IMR-90 (cell line): ENCODE results near the gene ANKUB1. TPM values are rescaled to one million over a fixed set of nuclear protein-coding genes. Genes with fewer than 3 reads are reported as not detected.

ENCODE experiments used
- ATAC-seq: fragments of 200-7000 bp; cut with Tn5 transposase; 2 replicates; pipeline ENCODE4 v1.9.1; 2020; ENCODE audit warnings: low read depth, mild to moderate bottlenecking, moderate library complexity
- BruUV-seq: library from RNA; stranded (reverse); fragments of 400-500 nt; replicated peaks from 2 replicates; lab custom pipeline; 2021; lab: Mats Ljungman, UMichigan
- CTCF ChIA-PET: fragments of 300-600 bp; formaldehyde crosslinking; extraction: SDS; loops from one replicate; lab custom pipeline; 2021; ENCODE audit warnings: antibody characterized with exemption; lab: Yijun Ruan, JAX
- POLR2A ChIA-PET: fragments of 300-600 bp; sonication (Branson Sonifier 250); formaldehyde crosslinking; loops from one replicate; lab custom pipeline; 2022; ENCODE audit warnings: antibody characterized with exemption; ENCODE audit not compliant: unreplicated experiment; lab: Charles Lee
- DNase-seq: peaks from one replicate; pipeline ENCODE4 v3.0.0; 2013
- H2AFZ ChIP-seq: replicated peaks from 2 replicates; pipeline ENCODE3; 2013; ENCODE audit warnings: low read length, mild to moderate bottlenecking; ENCODE audit not compliant: poor library complexity
- H2AK5ac ChIP-seq: 2 replicates; pipeline ENCODE4 v1.6.1; 2013; ENCODE audit warnings: low read depth, low read length, inconsistent platforms
- H2AK9ac ChIP-seq: replicated peaks from 2 replicates; pipeline ENCODE3; 2013; ENCODE audit warnings: mild to moderate bottlenecking, low read depth, low read length, moderate library complexity; ENCODE audit not compliant: poor library complexity
- H2BK120ac ChIP-seq: 2 replicates; pipeline ENCODE4 v1.6.1; 2013; ENCODE audit warnings: low read depth, low read length, inconsistent platforms
- H2BK15ac ChIP-seq: 3 replicates; pipeline ENCODE4 v1.6.1; 2013; ENCODE audit warnings: low read depth, low read length, inconsistent platforms
- H2BK20ac ChIP-seq: 2 replicates; pipeline ENCODE4 v1.6.1; 2013; ENCODE audit warnings: low read depth, mild to moderate bottlenecking, inconsistent platforms, low read length, moderate library complexity
- H2BK5ac ChIP-seq: 2 replicates; pipeline ENCODE4 v1.6.1; 2013; ENCODE audit warnings: mild to moderate bottlenecking, low read depth, low read length, inconsistent platforms; ENCODE audit not compliant: poor library complexity, severe bottlenecking
- H3K14ac ChIP-seq: replicated peaks from 2 replicates; pipeline ENCODE4 v1.6.1; 2013; ENCODE audit warnings: low read depth, low read length, inconsistent platforms
- H3K18ac ChIP-seq: 2 replicates; pipeline ENCODE4 v1.6.1; 2013; ENCODE audit warnings: low read depth, low read length, control low read depth
- H3K23ac ChIP-seq: 2 replicates; pipeline ENCODE4 v1.6.1; 2013; ENCODE audit warnings: low read depth, low read length, inconsistent platforms
- H3K27ac ChIP-seq: 2 replicates; pipeline ENCODE4 v1.5.1; 2013; ENCODE audit warnings: mild to moderate bottlenecking, control low read depth, low read length; ENCODE audit not compliant: insufficient read depth
- H3K27me3 ChIP-seq: 2 replicates; pipeline ENCODE4 v1.6.1; 2013; ENCODE audit warnings: low read length; ENCODE audit not compliant: control insufficient read depth, insufficient read depth
- H3K36me3 ChIP-seq: 2 replicates; pipeline ENCODE4 v1.6.1; 2013; ENCODE audit warnings: low read length, mixed read lengths; ENCODE audit not compliant: control insufficient read depth, insufficient read depth
- H3K4ac ChIP-seq: 2 replicates; pipeline ENCODE4 v1.6.1; 2013; ENCODE audit warnings: low read depth, low read length, inconsistent platforms
- H3K4me1 ChIP-seq: 2 replicates; pipeline ENCODE4 v1.6.1; 2013; ENCODE audit warnings: low read length, mixed read lengths; ENCODE audit not compliant: control insufficient read depth, insufficient read depth
- H3K4me2 ChIP-seq: 2 replicates; pipeline ENCODE4 v1.6.1; 2013; ENCODE audit warnings: low read depth, mild to moderate bottlenecking, control low read depth, low read length, moderate library complexity
- H3K4me3 ChIP-seq: 2 replicates; pipeline ENCODE4 v1.5.1; 2013; ENCODE audit warnings: low read depth, mild to moderate bottlenecking, control low read depth, low read length, moderate library complexity; ENCODE audit not compliant: insufficient read depth
- H3K56ac ChIP-seq: 2 replicates; pipeline ENCODE4 v1.6.1; 2013; ENCODE audit warnings: low read length, inconsistent platforms; ENCODE audit not compliant: insufficient read depth; ENCODE audit errors: extremely low read depth
- H3K79me1 ChIP-seq, 2 experiments: 2 replicates each; pipeline ENCODE4 v1.6.1; 2013; ENCODE audit warnings: low read length in 2 of 2, inconsistent platforms in 1 of 2, low read depth in 1 of 2
- H3K9ac ChIP-seq: 2 replicates; pipeline ENCODE4 v1.6.1; 2013; ENCODE audit warnings: low read depth, low read length, control low read depth
- H3K9me1 ChIP-seq: 2 replicates; pipeline ENCODE4 v1.6.1; 2013; ENCODE audit warnings: low read length, inconsistent platforms; ENCODE audit not compliant: insufficient read depth
- H3K9me3 ChIP-seq: 2 replicates; pipeline ENCODE4 v1.6.1; 2013; ENCODE audit warnings: low read length; ENCODE audit not compliant: control insufficient read depth, insufficient read depth
- H4K20me1 ChIP-seq: 2 replicates; pipeline ENCODE4 v1.6.1; 2013; ENCODE audit warnings: low read length, inconsistent platforms; ENCODE audit not compliant: insufficient read depth
- H4K5ac ChIP-seq: 2 replicates; pipeline ENCODE4 v1.6.1; 2013; ENCODE audit warnings: mild to moderate bottlenecking, low read depth, low read length, control low read depth
- H4K8ac ChIP-seq, 2 experiments: 2 replicates each; pipeline ENCODE4 v1.6.1; 2013; ENCODE audit warnings: low read depth in 2 of 2, low read length in 2 of 2, control low read depth in 1 of 2, inconsistent platforms in 1 of 2
- H4K91ac ChIP-seq: 2 replicates; pipeline ENCODE4 v1.6.1; 2013; ENCODE audit warnings: low read depth, low read length, inconsistent platforms; ENCODE audit not compliant: insufficient read depth
- BHLHE40 ChIP-seq: fragments of 150-350 bp; IDR thresholded peaks from 2 replicates; pipeline ENCODE4 v1.6.1; 2016; ENCODE audit warnings: mild to moderate bottlenecking, low read depth, low read length
- CEBPB ChIP-seq: IDR thresholded peaks from 2 replicates; pipeline ENCODE4 v1.6.1; 2012; ENCODE audit warnings: low read depth, low read length, improper control_type of control experiment
- CHD1 ChIP-seq: IDR thresholded peaks from 2 replicates; pipeline ENCODE4 v1.6.1; 2012; ENCODE audit warnings: low read depth, low read length, improper control_type of control experiment
- MAFK ChIP-seq: IDR thresholded peaks from 2 replicates; pipeline ENCODE4 v1.6.1; 2012; ENCODE audit warnings: low read depth, low read length, improper control_type of control experiment
- MAZ ChIP-seq: IDR thresholded peaks from 2 replicates; pipeline ENCODE4 v1.6.1; 2012; ENCODE audit warnings: low read depth, mild to moderate bottlenecking, low read length, improper control_type of control experiment, moderate library complexity, borderline replicate concordance
- POLR2A ChIP-seq: IDR thresholded peaks from 2 replicates; pipeline ENCODE4 v1.6.1; 2012; ENCODE audit warnings: mild to moderate bottlenecking, low read depth, low read length
- RAD21 ChIP-seq: IDR thresholded peaks from 2 replicates; pipeline ENCODE4 v1.6.1; 2012; ENCODE audit warnings: low read length, improper control_type of control experiment
- RCOR1 ChIP-seq: IDR thresholded peaks from 2 replicates; pipeline ENCODE4 v1.6.1; 2012; ENCODE audit warnings: mild to moderate bottlenecking, low read length, improper control_type of control experiment; ENCODE audit not compliant: insufficient replicate concordance
- RFX5 ChIP-seq: IDR thresholded peaks from 2 replicates; pipeline ENCODE4 v1.8.0; 2012; ENCODE audit warnings: low read depth, mild to moderate bottlenecking, low read length, moderate library complexity
- SMC3 ChIP-seq: fragments of 150-350 bp; IDR thresholded peaks from 2 replicates; pipeline ENCODE4 v1.6.1; 2016; ENCODE audit warnings: low read depth, mild to moderate bottlenecking, antibody characterized with exemption, low read length, moderate library complexity
- WGBS, 2 experiments: methylation state at CpG; one replicate each; pipeline versions ENCODE4 v1.1.5 to v1.1.7; 2013; ENCODE audit warnings: missing lambda C conversion rate in 2 of 2; ENCODE audit not compliant: insufficient read length in 1 of 2; ENCODE audit errors: extremely low coverage in 2 of 2; 5-methylcytosine and 5-hydroxymethylcytosine counted together
- dilution Hi-C: fragments of 300-500 bp; cut with HindIII; formaldehyde crosslinking; loops from one replicate; pipeline ENCODE4 v1.14.3; 2018; ENCODE audit warnings: low sequenced_read_pairs; ENCODE audit not compliant: unreplicated experiment
- in situ Hi-C: fragments of 300-500 bp; cut with MboI; formaldehyde crosslinking; loops from 3 replicates; pipeline ENCODE4 v1.14.3; 2019; ENCODE audit warnings: low sequenced_read_pairs, inconsistent platforms, mixed read lengths
- intact Hi-C: fragments of 100-400 bp; cut with micrococcal nuclease; formaldehyde crosslinking; loops from 2 replicates; pipeline ENCODE4 v1.10.0; 2022
- polyA plus RNA-seq, 3 experiments: library from polyadenylated mRNA; depleted of rRNA; stranded (reverse); fragments of >200 nt; gene quantifications; 2 replicates each; pipeline ENCODE4 v1.2.3, GENCODE V29; 2012; ENCODE audit warnings: low replicate concordance in 1 of 3
- total RNA-seq: library from RNA; depleted of rRNA; stranded (reverse); fragments of >200 nt; gene quantifications from 2 replicates; pipeline ENCODE4 v1.2.3, GENCODE V29; 2012
- TF ChIP-seq, protein P1 (sequence below): conservative IDR thresholded peaks from 2 replicates; pipeline ENCODE4 v1.5.1; 2012; ENCODE audit warnings: mild to moderate bottlenecking, low read depth, low read length, improper control_type of control experiment
- TF ChIP-seq, protein P2 (sequence below): fragments of 150-350 bp; IDR thresholded peaks from 2 replicates; pipeline ENCODE4 v1.6.1; 2017; ENCODE audit warnings: mild to moderate bottlenecking, antibody characterized with exemption, low read length, low read depth

Gene ANKUB1
- total and polyA plus RNA-seq, 2 of the 4 experiments (the other 2 are of a cell fraction) = not detected

DNA sequence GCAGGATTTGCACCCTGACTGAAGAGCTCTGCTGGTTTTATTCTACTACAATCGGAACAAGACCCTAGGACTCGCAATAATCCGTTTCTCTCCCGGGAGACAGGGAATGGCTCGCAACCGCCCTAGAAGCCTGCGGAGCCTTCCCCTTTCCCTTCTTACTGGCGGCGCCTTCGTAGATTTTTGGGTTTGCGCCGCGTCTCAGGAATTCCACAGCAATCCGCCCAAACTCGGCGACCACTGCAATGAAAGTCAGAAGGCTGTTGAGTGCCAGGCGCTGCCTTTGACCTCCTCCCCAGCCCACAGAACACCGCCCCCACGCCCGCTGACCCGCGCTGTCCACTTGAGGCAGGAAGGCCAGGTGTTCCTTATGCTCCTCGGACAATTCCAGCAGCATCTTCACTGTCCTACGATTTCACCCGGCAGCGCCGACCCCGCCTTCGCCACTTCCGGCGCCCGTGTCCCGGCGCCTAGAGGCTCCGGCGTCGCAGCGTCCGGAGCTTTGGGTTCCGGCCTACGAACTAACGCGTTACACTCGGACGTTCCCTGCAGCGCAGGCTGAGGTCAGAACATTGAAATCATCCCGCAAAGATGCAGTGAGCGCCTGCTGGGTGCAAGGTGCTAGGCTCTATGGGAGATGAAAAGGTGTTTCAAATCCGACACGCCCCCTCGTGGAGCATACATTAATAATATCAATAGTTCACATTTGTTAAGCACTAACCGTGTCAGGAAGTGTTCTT, 40.1 kb downstream of the ANKUB1 start, which contains the start of gene COMMD2 (continued):
- peak; percentile 51 for TF ChIP-seq RCOR1
- no peak for TF ChIP-seq CHD1
- TF ChIP-seq SMC3 = peak; percentile 30; the same call in 1 of the 2 replicates

DNA sequence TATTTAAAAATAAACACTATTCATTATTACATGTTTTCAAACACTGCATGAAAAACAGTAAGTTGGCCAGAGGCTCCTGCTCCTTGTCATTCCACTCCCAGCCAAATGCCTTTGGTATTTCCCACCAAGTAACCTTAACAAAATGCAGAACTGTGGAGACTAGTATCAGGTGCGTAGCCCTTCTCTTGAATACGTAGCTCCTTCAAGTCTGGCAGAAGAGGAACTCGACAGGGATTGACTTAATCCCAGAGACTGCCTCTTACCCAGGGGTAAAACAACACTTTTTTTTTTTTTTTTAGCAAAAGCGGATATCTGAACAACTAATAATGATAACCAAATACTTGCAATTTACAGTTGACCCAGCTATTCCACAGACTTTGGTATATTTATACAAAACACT, 40.8 kb downstream of the ANKUB1 start:
- no peak overlapping the region for H2BK120ac ChIP-seq
- no peak overlapping the region for H3K4ac ChIP-seq
- H2AFZ ChIP-seq = no peak overlapping the region
- H3K18ac ChIP-seq = no peak overlapping the region
- in situ Hi-C loops (no loop called here), dilution Hi-C loops (no loop called here), intact Hi-C loops (no loop called here)
- no peak overlapping the region for H2BK15ac ChIP-seq
- H2AK9ac ChIP-seq = no peak overlapping the region
- no peak overlapping the region for H2BK20ac ChIP-seq
- peak overlapping the region; percentile 98 for H3K4me2 ChIP-seq
- ChIA-PET CTCF (interaction anchor here (0.6 to 2.8 kb wide), 5 partner anchors 9 to 239 kb away, joined by 3 to 14 read pairs (median 4); no protein-coding TSS in a partner anchor), POLR2A (no interaction called here)
- H4K5ac ChIP-seq = no peak overlapping the region; the same call in 1 of the 2 replicates
- peak overlapping the region; percentile 75 for H3K9ac ChIP-seq
- no TSS peak for BruUV-seq
- H3K36me3 ChIP-seq = peaks cover 8% of the 10 kb centered on the region
- no peaks in the 10 kb centered on the region for H3K9me3 ChIP-seq
- no peaks in the 10 kb centered on the region for H4K20me1 ChIP-seq
- H3K23ac ChIP-seq = peak overlapping the region; percentile 94
- DNase-seq = no peak
- H3K9me1 ChIP-seq = 0 out of 2 replicates have a peak, but pooled peaks cover 3% of the 10 kb centered on the region
- H2BK5ac ChIP-seq = no peak overlapping the region
- peak overlapping the region; percentile 16; the same call in 1 of the 2 replicates for H3K56ac ChIP-seq
- H2AK5ac ChIP-seq = no peak overlapping the region
- WGBS, 2 experiments = no CpG with 5 or more reads among the region's 4 CpGs
- 0 out of 2 replicates have a peak overlapping the region, but pooled peaks have one; percentile 44 for H3K14ac ChIP-seq
- H3K4me3 ChIP-seq = peak overlapping the region; percentile 66
- no peak overlapping the region for H3K27ac ChIP-seq
- ATAC-seq = no peak
- peak overlapping the region in 1 of 2 experiments; percentile 95; a peak in 2 of 4 replicates for H4K8ac ChIP-seq
- H3K27me3 ChIP-seq = no peaks in the 10 kb centered on the region
- no peak overlapping the region for H4K91ac ChIP-seq
- peaks cover 14 to 37% of the 10 kb centered on the region in 2 experiments for H3K79me1 ChIP-seq
- 0 out of 2 replicates have a peak, but pooled peaks cover 2% of the 10 kb centered on the region for H3K4me1 ChIP-seq
- no peak for TF ChIP-seq MAFK
- TF ChIP-seq RAD21 = no peak
- no peak for TF ChIP-seq POLR2A
- TF ChIP-seq CHD1 = no peak
- TF ChIP-seq RCOR1 = no peak
- TF ChIP-seq, protein P1, sequence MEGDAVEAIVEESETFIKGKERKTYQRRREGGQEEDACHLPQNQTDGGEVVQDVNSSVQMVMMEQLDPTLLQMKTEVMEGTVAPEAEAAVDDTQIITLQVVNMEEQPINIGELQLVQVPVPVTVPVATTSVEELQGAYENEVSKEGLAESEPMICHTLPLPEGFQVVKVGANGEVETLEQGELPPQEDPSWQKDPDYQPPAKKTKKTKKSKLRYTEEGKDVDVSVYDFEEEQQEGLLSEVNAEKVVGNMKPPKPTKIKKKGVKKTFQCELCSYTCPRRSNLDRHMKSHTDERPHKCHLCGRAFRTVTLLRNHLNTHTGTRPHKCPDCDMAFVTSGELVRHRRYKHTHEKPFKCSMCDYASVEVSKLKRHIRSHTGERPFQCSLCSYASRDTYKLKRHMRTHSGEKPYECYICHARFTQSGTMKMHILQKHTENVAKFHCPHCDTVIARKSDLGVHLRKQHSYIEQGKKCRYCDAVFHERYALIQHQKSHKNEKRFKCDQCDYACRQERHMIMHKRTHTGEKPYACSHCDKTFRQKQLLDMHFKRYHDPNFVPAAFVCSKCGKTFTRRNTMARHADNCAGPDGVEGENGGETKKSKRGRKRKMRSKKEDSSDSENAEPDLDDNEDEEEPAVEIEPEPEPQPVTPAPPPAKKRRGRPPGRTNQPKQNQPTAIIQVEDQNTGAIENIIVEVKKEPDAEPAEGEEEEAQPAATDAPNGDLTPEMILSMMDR = no peak
- TF ChIP-seq, protein P2, sequence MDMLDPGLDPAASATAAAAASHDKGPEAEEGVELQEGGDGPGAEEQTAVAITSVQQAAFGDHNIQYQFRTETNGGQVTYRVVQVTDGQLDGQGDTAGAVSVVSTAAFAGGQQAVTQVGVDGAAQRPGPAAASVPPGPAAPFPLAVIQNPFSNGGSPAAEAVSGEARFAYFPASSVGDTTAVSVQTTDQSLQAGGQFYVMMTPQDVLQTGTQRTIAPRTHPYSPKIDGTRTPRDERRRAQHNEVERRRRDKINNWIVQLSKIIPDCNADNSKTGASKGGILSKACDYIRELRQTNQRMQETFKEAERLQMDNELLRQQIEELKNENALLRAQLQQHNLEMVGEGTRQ = no peak
- no peak for TF ChIP-seq CEBPB
- no peak for TF ChIP-seq RFX5
- TF ChIP-seq BHLHE40 = no peak
- no peak for TF ChIP-seq SMC3
- no peak for TF ChIP-seq MAZ
